Loucy (cell line): ENCODE results near the gene SPATS2.

Source experiments
- EZH2phosphoT487 ChIP-seq: fragments of 200-600 bp; IDR thresholded peaks from 2 replicates; pipeline ENCODE4 v1.6.1; 2018; ENCODE audit warnings: antibody characterized with exemption, mild to moderate bottlenecking, moderate library complexity, borderline replicate concordance
- TF ChIP-seq, protein P1 (sequence below): fragments of 200-600 bp; sonication (generic); conservative IDR thresholded peaks from 2 replicates; pipeline ENCODE4 v1.5.1; 2014; ENCODE audit warnings: mild to moderate bottlenecking, antibody characterized with exemption, low read length

GRCh38 chr12:49345051-49345824 lies 22.0 kb upstream of the SPATS2 start:
- TF ChIP-seq, protein P1, sequence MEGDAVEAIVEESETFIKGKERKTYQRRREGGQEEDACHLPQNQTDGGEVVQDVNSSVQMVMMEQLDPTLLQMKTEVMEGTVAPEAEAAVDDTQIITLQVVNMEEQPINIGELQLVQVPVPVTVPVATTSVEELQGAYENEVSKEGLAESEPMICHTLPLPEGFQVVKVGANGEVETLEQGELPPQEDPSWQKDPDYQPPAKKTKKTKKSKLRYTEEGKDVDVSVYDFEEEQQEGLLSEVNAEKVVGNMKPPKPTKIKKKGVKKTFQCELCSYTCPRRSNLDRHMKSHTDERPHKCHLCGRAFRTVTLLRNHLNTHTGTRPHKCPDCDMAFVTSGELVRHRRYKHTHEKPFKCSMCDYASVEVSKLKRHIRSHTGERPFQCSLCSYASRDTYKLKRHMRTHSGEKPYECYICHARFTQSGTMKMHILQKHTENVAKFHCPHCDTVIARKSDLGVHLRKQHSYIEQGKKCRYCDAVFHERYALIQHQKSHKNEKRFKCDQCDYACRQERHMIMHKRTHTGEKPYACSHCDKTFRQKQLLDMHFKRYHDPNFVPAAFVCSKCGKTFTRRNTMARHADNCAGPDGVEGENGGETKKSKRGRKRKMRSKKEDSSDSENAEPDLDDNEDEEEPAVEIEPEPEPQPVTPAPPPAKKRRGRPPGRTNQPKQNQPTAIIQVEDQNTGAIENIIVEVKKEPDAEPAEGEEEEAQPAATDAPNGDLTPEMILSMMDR = no peak
- no peak for TF ChIP-seq EZH2phosphoT487
